ENCODE measurements around the gene LRRC9.

GRCh38 chr14:60106339-60106738, 186.4 kb downstream of the LRRC9 start:
- no peak for TF ChIP-seq POLR2AphosphoS5 (IDR thresholded peaks at IDR 0.05)
- no peak for TF ChIP-seq CTCF (IDR thresholded peaks at IDR 0.05 in 8 of 11, conservative IDR thresholded peaks at IDR 0.05 in 3 of 11)
- TF ChIP-seq POLR2A (IDR thresholded peaks at IDR 0.05), result no peak
